HuH-7 (cell line): ENCODE results near the gene ANKRD34A.
A peak's percentile ranks its signal among the peaks of the same experiment; 100 is the strongest.

ENCODE experiments used
- DNase-seq: peaks from one replicate; pipeline ENCODE4 v3.0.0; 2011; ENCODE audit warnings: low spot score

ANKRD34A gene

GRCh38 chr1:145965119-145965744 is 857 bp upstream of the ANKRD34A start:
- DNase-seq, result no peak

DNA sequence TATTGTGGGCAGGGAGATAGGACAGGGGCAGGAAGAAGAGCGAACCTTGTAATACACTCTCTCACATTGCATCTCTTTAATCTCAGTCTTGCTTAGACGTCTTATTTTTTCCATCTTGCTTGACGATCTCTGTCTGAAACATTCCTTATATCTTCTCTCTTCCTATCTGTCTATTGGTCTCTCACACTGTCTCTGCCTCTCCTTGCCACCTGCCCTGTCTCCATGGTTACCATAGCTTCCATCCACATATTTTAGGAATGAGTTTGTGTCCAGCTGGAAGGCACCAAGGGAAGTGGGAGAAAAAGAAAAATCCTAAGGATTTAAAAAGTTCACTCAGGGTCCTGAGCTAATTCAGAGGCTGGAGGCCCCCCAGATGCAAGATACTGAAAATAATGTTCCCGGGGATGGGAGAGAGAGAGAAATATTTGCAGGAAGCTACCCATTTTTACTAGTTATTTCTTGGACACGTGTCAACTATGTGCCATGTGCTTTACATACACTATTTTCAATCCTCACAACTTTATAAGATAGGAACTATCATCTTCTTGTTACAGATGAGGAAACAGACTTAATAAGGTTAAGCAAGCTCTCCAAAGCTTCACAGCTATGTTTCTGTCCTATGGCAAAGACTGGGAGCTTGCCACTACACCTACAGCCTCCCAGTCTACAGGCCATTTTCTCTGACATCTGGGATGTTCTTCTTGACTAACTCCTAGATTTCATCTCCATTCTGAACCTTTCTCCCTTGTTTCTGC is 933 bp downstream of the ANKRD34A start:
- no peak for DNase-seq

DNA sequence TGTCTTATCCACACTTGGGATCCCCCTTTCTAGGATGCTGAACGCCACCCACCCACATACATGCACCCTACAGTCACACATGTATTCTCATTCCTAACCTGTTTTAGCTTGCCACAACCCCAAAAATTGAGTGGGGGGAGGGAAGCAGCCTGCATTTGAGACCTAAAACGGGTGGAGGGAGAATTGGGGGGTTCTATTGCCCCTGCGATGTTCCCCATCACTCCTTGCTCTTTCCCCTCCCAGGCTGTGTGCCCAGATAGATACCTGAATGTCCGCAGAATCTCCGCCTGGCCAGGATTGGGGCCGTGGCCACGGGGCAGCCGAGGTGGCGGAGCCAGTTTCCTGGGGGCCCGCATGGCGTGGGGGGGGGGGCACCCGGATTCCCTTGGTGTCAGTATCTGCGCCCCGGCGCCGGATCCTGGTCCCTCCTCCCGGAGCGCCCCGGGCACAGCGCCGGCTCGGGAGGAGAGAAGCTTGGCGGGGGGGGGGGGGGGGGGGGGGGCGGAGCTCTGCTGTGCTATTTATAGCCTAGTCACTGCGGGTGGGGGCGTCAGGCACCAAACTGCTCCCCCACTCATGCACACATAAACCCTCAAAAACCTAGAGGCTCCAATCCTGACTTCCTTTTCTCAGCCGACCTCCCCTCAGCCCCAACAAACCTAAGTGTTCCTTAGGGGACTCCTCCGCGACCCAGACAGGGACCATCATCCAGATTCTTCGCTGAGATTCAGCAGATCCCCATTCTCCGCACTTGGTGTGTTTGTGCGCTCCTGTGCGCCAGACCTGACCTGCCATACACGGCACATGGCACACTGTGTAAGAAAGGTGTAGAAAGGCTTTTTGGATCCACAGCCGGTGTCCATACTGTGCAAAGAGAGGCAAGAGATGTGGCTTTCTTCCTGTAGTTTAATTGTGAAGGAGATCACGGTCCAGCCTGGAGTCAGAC is 1.9 kb downstream of the ANKRD34A start:
- no peak for DNase-seq

DNA sequence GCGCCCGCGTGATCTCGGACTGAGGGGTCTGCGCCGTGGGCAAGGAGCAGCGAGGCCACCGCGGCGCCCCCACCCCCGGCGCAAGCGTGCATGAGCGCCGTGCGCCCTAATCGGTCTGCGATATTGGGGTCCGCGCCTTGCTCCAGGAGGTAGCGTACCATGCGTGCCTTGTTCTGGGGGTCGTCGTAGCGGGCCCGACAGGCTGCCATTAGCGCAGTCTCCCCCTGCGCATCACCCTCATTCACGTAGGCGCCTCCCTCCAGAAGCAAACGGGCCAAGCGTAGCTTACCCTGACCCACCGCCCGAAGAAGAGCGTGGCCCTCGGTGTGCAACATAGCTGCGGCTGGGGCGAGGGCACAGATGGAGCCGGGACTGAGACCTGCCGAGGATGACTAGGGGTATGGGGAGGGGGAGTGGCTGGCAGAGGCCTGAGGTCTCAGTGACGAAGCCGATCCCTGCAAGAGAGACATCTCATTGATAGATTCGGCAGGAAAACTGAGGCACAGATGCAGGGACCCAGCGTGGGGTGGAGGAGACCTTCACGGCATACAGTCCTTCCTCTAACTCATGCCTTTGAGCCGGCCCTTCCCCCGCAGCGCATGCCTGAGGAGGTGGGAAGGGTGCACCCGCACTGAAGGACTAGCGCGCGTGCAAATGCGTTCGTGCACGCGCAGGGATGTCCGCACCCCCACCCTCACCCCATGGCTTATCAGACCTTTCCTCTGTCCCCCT is 2.8 kb downstream of the ANKRD34A start:
- DNase-seq, result no peak

DNA sequence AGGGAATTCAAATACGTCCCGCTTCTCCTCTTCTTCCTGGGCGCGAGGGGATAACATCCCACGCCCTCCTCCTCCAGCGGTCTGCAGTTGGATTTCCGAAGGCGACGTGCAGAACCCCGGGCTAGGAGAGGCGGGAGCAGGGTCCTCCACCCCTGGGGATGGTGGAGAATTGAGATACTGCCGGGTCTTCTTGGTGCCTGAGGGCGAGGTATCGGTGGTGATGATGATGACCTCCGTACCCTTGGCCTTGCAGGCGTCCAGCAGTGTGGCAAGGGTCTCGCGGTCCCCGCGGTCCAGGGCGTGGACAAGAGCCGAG is 3.3 kb downstream of the ANKRD34A start:
- DNase-seq, result no peak

DNA sequence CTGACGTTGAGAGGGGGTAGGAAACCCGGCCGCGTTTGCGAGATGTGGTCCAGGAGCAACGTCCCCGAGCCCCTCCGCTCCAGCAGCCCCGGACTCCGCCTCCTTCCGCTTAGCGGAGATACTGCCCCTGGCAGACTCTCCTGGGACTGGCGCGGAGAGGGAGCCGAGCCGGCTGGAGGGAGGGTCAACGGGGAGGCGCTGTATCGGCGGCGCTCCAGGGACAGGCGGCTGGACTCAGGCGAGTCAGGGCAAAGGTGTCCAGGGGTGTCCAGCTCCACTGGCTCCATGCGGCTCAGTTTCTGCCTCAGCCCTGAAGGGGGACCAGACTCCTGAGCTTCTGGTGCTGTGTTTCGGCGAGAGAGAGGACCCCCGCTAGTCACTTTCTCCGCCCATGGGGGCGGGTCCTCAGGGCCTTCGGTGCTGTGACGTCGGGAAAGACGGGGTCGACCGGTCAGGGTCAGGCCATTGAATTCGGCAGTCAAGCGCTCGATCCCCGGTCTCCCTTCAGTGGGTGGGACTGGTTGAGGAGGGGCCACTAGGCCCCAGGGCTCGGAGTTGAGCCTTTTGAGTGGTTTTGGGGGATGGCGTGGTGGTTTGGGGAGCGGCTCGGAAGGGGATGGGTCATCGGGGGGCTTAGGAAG is 3.8 kb downstream of the ANKRD34A start:
- DNase-seq, result peak; percentile 86

- DNase-seq, result no peak
Observed at GRCh38 chr1:145959957-145960467, 4.4 kb downstream of the ANKRD34A start.

DNA sequence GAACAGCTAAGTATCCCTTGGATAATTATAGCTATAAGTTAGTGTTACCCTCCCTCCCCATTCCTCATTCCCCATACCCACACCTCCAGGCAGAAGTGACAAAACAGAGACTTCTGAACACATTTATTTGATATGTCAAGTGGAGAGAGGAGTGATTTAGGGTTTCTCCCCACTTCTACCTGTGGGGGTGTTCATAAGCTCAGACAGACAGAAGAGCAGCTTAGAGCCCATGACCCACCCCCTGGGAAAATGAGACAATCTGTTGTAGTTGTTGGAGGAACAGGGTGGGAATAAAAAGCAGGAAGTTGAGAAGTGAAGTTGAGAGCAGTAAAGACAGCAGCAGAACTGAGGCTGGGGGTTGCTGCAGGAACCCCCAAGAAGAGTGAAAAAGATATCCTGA is 5.0 kb downstream of the ANKRD34A start:
- DNase-seq, result no peak

DNA sequence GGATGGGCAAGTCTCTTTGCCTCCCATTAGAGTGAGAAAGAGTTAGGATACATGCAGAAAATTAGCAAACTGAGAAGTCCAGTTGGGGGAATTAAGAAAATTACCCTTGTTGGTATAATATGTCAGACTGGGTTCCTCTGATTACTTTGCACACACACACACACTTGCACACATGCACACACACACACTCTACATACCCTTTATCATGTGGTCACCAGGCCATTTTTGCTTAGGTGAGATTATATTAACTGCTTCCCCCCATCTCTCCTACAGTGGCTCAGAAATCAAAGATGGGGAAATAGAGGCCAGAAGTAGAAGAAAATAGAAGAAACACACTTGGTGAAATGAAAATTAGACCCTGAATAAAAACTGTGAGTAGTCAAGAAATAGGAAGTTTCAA is 5.6 kb downstream of the ANKRD34A start:
- no peak for DNase-seq

DNA sequence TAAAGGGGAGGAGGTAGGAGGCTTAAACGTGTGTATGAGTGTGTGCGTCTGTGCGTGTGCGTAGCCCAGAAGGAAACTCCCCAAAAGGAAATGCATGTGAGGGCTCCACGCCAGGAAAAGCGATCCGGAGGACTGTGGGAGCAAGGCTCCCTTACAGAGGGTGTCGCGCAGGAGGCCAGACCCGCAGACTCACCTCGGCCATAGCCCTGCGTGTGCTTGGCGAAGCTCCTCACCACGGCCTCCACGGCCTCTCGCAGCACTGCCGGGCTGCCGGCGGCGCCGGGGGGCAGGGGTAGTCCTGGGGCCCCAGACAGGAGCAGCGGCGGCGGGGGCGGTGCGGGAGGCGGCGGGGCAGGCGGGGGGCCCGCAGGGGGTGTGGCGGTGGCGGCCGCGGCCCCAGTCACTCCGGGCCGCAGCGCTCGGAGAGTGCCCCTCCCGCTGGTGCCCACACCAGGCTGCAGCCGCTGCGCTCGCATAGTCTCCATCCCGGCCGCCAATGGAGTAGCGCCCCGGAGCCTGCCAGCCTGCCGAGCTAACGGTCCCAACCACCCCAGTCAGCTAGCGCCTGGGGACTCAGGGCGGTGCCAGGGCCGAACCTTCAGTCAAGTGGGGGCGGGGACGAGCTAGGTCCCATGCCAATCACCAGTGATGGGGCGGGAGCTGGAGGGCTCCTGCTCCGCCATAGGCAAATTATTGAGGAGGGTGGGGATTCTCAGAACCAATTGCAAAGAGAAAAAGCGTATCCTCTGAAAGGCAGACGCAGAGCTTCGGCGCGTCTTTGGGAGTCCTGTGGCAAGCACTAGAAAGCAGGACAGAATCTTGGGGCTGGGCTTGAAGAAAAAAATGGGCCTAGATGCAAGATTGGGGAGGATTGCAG is 6.7 kb downstream of the ANKRD34A start, which contains the start of gene LIX1L:
LIX1L (minus strand) TSS at position 575 of the 877 bp plus-strand sequence; CDS start at position 485, 90 bp downstream.
- peak; percentile 94 for DNase-seq

DNA sequence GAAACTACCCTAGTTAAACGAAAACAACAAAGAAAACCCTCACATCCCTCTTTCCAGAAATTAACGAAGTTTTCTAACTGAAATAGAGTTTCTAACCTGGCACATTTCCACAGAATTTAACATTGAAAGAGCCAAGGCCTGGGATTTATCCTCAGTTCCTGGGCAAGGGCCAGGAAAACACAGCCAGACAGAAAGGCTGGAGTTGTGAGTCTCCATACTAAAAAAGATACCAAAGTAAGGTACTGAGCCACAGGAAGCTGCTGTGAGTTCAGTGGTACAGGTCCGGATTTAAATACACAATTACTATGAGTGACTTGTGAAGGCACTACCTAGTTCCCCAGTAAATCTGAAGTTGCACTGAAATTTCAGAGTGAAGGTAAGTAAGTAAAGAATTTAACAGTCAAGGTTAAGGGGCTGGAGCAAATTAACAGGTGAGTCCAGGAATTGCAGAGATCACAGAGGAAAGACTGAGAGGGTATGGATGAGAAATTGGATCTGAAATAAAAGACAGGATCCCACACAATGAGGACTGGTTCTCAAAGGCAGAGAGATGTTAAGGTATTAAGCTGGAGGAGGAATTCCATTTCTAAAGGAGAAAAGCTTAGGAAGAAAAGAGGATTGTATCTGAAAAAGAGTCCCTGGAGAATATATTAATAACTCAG is 7.5 kb downstream of the ANKRD34A start:
- no peak for DNase-seq

DNA sequence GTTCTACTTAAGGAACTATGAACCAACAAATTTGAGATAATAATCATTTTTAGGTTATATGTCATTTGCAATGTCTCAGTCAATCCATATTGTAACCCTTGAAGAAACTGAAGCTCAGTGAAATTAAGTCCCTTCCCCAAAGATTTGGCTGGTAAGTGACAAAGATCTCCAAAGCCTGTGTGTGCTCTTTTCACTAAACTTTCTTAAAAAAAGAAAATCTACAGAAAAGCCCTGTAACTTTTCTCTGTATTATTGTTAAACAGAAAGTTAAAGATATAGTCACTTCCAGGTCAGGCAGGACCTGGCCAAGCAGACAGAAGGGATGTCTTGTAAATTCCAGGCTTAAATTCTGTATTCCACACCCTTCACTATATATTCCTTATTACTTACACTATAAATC is 8.0 kb downstream of the ANKRD34A start:
- no peak for DNase-seq

DNA sequence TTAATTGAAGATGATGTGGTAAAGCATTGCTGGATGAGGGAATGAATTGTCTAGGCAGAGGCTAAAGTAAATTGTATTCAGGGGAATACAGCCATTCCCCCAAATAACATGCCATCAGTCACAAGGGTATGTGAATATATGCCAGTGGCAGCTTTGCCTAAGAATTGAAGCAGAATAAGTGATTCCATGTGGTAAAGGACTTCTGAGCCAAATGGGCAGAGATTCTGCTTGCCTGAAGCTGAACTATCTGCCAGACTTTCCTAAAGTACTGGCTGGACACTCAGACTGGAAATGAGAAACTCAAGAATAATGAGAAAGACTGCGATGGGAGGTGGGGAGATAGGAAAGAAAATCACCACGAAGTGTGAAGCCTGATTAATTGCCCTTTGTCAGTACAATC is 8.9 kb downstream of the ANKRD34A start:
- no peak for DNase-seq

- no peak for DNase-seq
Observed at GRCh38 chr1:145953861-145954260, 10.5 kb downstream of the ANKRD34A start.

DNA sequence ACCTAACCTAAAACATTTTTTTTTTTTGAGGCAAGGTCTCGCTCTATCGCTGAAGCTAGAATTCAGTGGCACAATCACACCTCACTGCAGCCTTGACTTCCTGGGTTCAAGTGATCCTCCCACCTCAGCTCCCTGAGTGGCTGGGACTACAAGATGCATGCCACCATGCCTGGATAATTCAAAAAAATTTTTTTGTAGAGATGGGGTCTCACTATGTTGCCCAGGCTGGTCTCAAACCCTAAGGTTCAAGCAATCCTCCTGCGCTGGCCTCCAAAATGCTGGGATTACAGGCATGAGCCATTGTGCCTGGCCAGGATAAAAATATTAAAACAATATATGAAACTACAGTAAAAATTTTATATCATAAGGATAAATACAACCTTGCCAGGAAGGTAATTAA is 11.5 kb downstream of the ANKRD34A start:
- DNase-seq, result no peak

- DNase-seq, result no peak
Observed at GRCh38 chr1:145951526-145951925, 12.8 kb downstream of the ANKRD34A start.

GRCh38 chr1:145949219-145949618 is 15.2 kb downstream of the ANKRD34A start:
- no peak for DNase-seq

- DNase-seq, result no peak
Observed at GRCh38 chr1:145947551-145947950, 16.8 kb downstream of the ANKRD34A start.

DNA sequence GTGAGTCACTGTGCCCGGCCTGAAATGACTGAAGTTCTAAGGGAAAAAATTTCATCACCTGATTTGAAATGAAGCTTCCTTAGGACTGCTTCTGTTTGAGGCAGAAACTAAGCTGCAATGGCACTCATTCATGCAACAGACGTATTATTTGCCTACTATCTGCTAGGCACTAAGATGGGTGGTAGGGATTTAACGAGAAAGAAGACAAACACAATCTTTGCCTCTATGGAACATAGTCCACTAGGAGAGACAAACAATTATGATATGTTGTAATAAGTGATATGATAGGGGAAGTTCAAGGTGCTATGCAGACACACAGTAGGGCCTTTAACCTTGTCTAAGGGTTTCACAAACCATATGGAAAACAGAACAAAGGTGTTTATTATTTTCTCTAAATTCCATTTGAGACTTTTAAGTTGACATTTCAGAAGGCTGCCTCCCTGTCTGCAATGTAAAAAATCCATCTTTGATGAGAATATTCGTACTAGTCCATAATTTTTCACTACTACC is 17.8 kb downstream of the ANKRD34A start:
- no peak for DNase-seq

DNA sequence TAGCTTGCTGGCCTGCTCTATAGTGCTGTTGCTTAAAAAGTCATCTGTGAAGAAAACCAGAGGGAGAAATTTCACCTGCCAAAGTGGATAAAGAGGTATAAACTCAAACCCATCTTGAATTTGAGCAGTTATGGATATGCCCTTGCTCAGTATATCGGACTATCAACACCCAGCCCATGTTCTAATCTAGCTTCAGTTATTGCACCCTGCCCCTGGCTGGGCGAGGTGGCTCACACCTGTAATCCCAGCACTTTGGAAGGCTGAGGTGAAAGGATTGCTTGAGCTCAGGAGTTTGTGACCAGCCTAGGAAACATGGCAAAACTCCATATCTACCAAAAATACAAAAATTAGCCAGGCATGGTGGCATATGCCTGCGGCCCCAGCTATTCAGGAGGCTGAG is 19.8 kb downstream of the ANKRD34A start:
- DNase-seq, result no peak
